ENCODE measurements around the gene PIAS1. TPM values are rescaled to one million over a fixed set of nuclear protein-coding genes. Genes with fewer than 3 reads are reported as not detected.

The PIAS1 gene
- total and polyA plus RNA-seq, 2 donors (not counting 1 experiment from before 2014, with no cell fraction given) = 28.8 to 87.3 TPM

- Histone ChIP-seq H3K79me2 (ENCODE audit: control insufficient read depth, insufficient read depth, low read length) (peaks cover 99% of the 10 kb centered on the region), H2AFZ (ENCODE audit: insufficient read depth, low read depth, low read length, poor library complexity, severe bottlenecking) (no peak overlapping the region), H4K20me1 (ENCODE audit: control insufficient read depth, insufficient read depth, low read length, poor library complexity, severe bottlenecking) (peaks cover 70% of the 10 kb centered on the region), H3K4me2 (replicated peaks; ENCODE audit: low read depth, low read length, poor library complexity, severe bottlenecking) (no peak overlapping the region), H3K27me3 (replicated peaks in 1 of 4; ENCODE audit: control extremely low read depth in 1 of 4, control insufficient read depth in 3 of 4, insufficient read depth in 4 of 4, low read length in 3 of 4) (no peaks in the 10 kb centered on the region), H3K9ac (ENCODE audit: low read length) (no peak overlapping the region), H3K27ac (ENCODE audit: low read length in 2 of 2) (no peak overlapping the region), H3K9me3 (ENCODE audit: control extremely low read depth in 1 of 3, control insufficient read depth in 2 of 3, insufficient read depth in 1 of 3, low read length in 2 of 3) (peaks cover 0 to 6% (median 3%) of the 10 kb centered on the region in 3 donors), H3K4me1 (ENCODE audit: control insufficient read depth in 2 of 2, insufficient read depth in 2 of 2, low read length in 2 of 2) (peaks cover 0 to 26% of the 10 kb centered on the region in 2 donors), H3K36me3 (replicated peaks in 1 of 2; ENCODE audit: control extremely low read depth in 1 of 2, control insufficient read depth in 1 of 2, extremely low read depth in 1 of 2, insufficient read depth in 2 of 2, low read length in 1 of 2) (peaks cover 8 to 9% of the 10 kb centered on the region in 2 experiments), H3K4me3 (ENCODE audit: control extremely low read depth in 1 of 5, extremely low read depth in 1 of 5, insufficient read depth in 1 of 5, low read depth in 2 of 5, low read length in 4 of 5) (no peak overlapping the region)
- Mint-ChIP-seq H3K4me1 (peaks cover 56% of the 10 kb centered on the region), H3K4me3 (no peak overlapping the region), H3K27ac (no peak overlapping the region), H3K9me3 (ENCODE audit: insufficient read depth) (no peaks in the 10 kb centered on the region), H3K27me3 (no peaks in the 10 kb centered on the region)
- DNase-seq (no peak), ATAC-seq (ENCODE audit: low read depth) (no peak)
- TF ChIP-seq EZH2 (IDR thresholded peaks at IDR 0.05; ENCODE audit: borderline replicate concordance, insufficient read depth, low read depth, low read length, poor library complexity, severe bottlenecking) = no peak
- TF ChIP-seq, protein P1, sequence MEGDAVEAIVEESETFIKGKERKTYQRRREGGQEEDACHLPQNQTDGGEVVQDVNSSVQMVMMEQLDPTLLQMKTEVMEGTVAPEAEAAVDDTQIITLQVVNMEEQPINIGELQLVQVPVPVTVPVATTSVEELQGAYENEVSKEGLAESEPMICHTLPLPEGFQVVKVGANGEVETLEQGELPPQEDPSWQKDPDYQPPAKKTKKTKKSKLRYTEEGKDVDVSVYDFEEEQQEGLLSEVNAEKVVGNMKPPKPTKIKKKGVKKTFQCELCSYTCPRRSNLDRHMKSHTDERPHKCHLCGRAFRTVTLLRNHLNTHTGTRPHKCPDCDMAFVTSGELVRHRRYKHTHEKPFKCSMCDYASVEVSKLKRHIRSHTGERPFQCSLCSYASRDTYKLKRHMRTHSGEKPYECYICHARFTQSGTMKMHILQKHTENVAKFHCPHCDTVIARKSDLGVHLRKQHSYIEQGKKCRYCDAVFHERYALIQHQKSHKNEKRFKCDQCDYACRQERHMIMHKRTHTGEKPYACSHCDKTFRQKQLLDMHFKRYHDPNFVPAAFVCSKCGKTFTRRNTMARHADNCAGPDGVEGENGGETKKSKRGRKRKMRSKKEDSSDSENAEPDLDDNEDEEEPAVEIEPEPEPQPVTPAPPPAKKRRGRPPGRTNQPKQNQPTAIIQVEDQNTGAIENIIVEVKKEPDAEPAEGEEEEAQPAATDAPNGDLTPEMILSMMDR (IDR thresholded peaks at IDR 0.05) = no peak
- ChIA-PET POLR2A (no interaction called here), CTCF (interaction anchor here (0.6 kb wide), 1 partner anchor 12 kb away, joined by 3 read pairs; no protein-coding TSS in a partner anchor)
- intact Hi-C loops (cut with micrococcal nuclease) = no loop called here
- no CpG with 5 or more reads among the region's 6 CpGs for WGBS (ENCODE audit: insufficient coverage)
Measured at GRCh38 chr15:68103603-68104002, 49.5 kb downstream of the PIAS1 start.

GRCh38 chr15:68106656-68107055, 52.5 kb downstream of the PIAS1 start:
- intact Hi-C loops (cut with micrococcal nuclease) = no loop called here
- Mint-ChIP-seq H3K4me1 (peaks cover 44% of the 10 kb centered on the region), H3K27me3 (no peaks in the 10 kb centered on the region), H3K9me3 (ENCODE audit: insufficient read depth) (no peaks in the 10 kb centered on the region), H3K4me3 (no peak overlapping the region), H3K27ac (no peak overlapping the region)
- POLR2A ChIA-PET = no interaction called here
- no CpG with 5 or more reads among the region's 4 CpGs for WGBS (ENCODE audit: insufficient coverage)
- TF ChIP-seq EZH2 (IDR thresholded peaks at IDR 0.05; ENCODE audit: borderline replicate concordance, insufficient read depth, low read depth, low read length, poor library complexity, severe bottlenecking) = no peak
- TF ChIP-seq, protein P1 (IDR thresholded peaks at IDR 0.05) = no peak
- Histone ChIP-seq H3K36me3 (replicated peaks in 1 of 2; ENCODE audit: control extremely low read depth in 1 of 2, control insufficient read depth in 1 of 2, extremely low read depth in 1 of 2, insufficient read depth in 2 of 2, low read length in 1 of 2) (peaks cover 9 to 10% of the 10 kb centered on the region in 2 experiments), H3K9me3 (ENCODE audit: control extremely low read depth in 1 of 3, control insufficient read depth in 2 of 3, insufficient read depth in 1 of 3, low read length in 2 of 3) (peaks cover 0 to 6% (median 0%) of the 10 kb centered on the region in 3 donors), H3K4me2 (replicated peaks; ENCODE audit: low read depth, low read length, poor library complexity, severe bottlenecking) (no peak overlapping the region), H2AFZ (ENCODE audit: insufficient read depth, low read depth, low read length, poor library complexity, severe bottlenecking) (no peak overlapping the region), H3K4me3 (ENCODE audit: control extremely low read depth in 1 of 5, extremely low read depth in 1 of 5, insufficient read depth in 1 of 5, low read depth in 2 of 5, low read length in 4 of 5) (no peak overlapping the region), H3K79me2 (ENCODE audit: control insufficient read depth, insufficient read depth, low read length) (peaks cover 95% of the 10 kb centered on the region), H3K27me3 (replicated peaks in 1 of 4; ENCODE audit: control extremely low read depth in 1 of 4, control insufficient read depth in 3 of 4, insufficient read depth in 4 of 4, low read length in 3 of 4) (no peaks in the 10 kb centered on the region), H3K4me1 (ENCODE audit: control insufficient read depth in 2 of 2, insufficient read depth in 2 of 2, low read length in 2 of 2) (no peaks in the 10 kb centered on the region), H3K9ac (ENCODE audit: low read length) (no peak overlapping the region), H3K27ac (ENCODE audit: low read length in 2 of 2) (no peak overlapping the region), H4K20me1 (ENCODE audit: control insufficient read depth, insufficient read depth, low read length, poor library complexity, severe bottlenecking) (peaks cover 71% of the 10 kb centered on the region)
- ATAC-seq (ENCODE audit: low read depth) = no peak
- CTCF ChIA-PET = interaction anchor here (0.8 kb wide), 1 partner anchor 13 kb away, joined by 3 read pairs; no protein-coding TSS in a partner anchor
- DNase-seq = no peak
